Activated gamma-delta T cell treated with anti-CD3 and anti-CD28 coated beads, Interleukin-2, amount 50 U/mL, for 16 hours (primary cell): Measurements from ENCODE around the gene BSX.

ENCODE experiments used
- DNase-seq: peaks from one replicate; pipeline ENCODE4 v3.0.0-alpha.2; 2020; ENCODE audit warnings: low read depth

BSX gene

GRCh38 chr11:122981388-122982264 is at the start of gene BSX:
BSX (minus strand) TSS chr11:122981834; CDS start chr11:122981671, 163 bp downstream.
- peak; percentile 17 for DNase-seq

- no peak for DNase-seq
Measured at GRCh38 chr11:123030517-123030916, 48.9 kb upstream of the BSX start.

GRCh38 chr11:123020968-123021367 is 39.3 kb upstream of the BSX start:
- peak; percentile 6 for DNase-seq

- DNase-seq: no peak
Measured at GRCh38 chr11:123018702-123019101, 37.1 kb upstream of the BSX start.

- no peak for DNase-seq
Measured at GRCh38 chr11:123011510-123011909, 29.9 kb upstream of the BSX start.

- no peak for DNase-seq
Measured at GRCh38 chr11:123006860-123007542, 25.4 kb upstream of the BSX start.

- DNase-seq: no peak
Measured at GRCh38 chr11:123000721-123001120, 19.1 kb upstream of the BSX start.

- DNase-seq: no peak
Measured at GRCh38 chr11:122998727-122999366, 17.2 kb upstream of the BSX start.

- DNase-seq: no peak
Measured at GRCh38 chr11:122995526-122995925, 13.9 kb upstream of the BSX start.

- no peak for DNase-seq
Measured at GRCh38 chr11:122984186-122985011, 2.8 kb upstream of the BSX start.

- no peak for DNase-seq
Measured at GRCh38 chr11:122983438-122984185, 2.0 kb upstream of the BSX start.

- no peak for DNase-seq
Measured at GRCh38 chr11:122979815-122980595, 1.6 kb downstream of the BSX start.

- no peak for DNase-seq
Measured at GRCh38 chr11:122979103-122979814, 2.4 kb downstream of the BSX start.

GRCh38 chr11:122978299-122978620 is 3.4 kb downstream of the BSX start:
- no peak for DNase-seq

GRCh38 chr11:122977470-122978298 is 4.0 kb downstream of the BSX start:
- DNase-seq: no peak

GRCh38 chr11:122976734-122977469 is 4.7 kb downstream of the BSX start:
- DNase-seq: no peak

GRCh38 chr11:122976061-122976733 is 5.4 kb downstream of the BSX start:
- no peak for DNase-seq

- no peak for DNase-seq
Measured at GRCh38 chr11:122963961-122964360, 17.7 kb downstream of the BSX start.
